Type B pancreatic cell (in vitro differentiated cells): ENCODE results near the gene ACTMAP. TPM values are rescaled to one million over a fixed set of nuclear protein-coding genes. Genes with fewer than 3 reads are reported as not detected.

Source experiments
- DNase-seq: peaks from one replicate; pipeline ENCODE4 v3.0.0; 2021; ENCODE audit warnings: mixed read lengths; ENCODE audit not compliant: unreplicated experiment; ENCODE audit errors: extremely low spot score
- H3K27ac Mint-ChIP-seq: 2 replicates; pipeline ENCODE4 v1.8.0; 2021; ENCODE audit warnings: mild to moderate bottlenecking, mixed read lengths
- H3K27me3 Mint-ChIP-seq: 2 replicates; pipeline ENCODE4 v1.8.0; 2021; ENCODE audit warnings: mixed read lengths
- H3K36me3 Mint-ChIP-seq: 2 replicates; pipeline ENCODE4 v1.8.0; 2021; ENCODE audit warnings: mixed read lengths
- H3K4me1 Mint-ChIP-seq: one replicate; pipeline ENCODE4 v1.8.0; 2021; ENCODE audit warnings: mixed read lengths; ENCODE audit not compliant: unreplicated experiment
- H3K4me3 Mint-ChIP-seq: 2 replicates; pipeline ENCODE4 v1.8.0; 2021; ENCODE audit warnings: mild to moderate bottlenecking, mixed read lengths
- H3K9me3 Mint-ChIP-seq: 2 replicates; pipeline ENCODE4 v1.8.0; 2021; ENCODE audit warnings: mixed read lengths
- CTCF ChIP-seq: fragments of 200-600 bp; sonication (generic); conservative IDR thresholded peaks from 2 replicates; pipeline ENCODE4 v1.5.0; 2021; ENCODE audit warnings: antibody characterized with exemption, mild to moderate bottlenecking
- total RNA-seq: library from RNA; stranded (reverse); gene quantifications from 2 replicates; pipeline ENCODE4 v1.2.1, GENCODE V29; 2021; ENCODE audit warnings: low replicate concordance

ACTMAP gene
- total RNA-seq, 1 donor from 2014 or later, result 16.0 TPM

GRCh38 chr19:40752257-40752781, 2.0 kb upstream of the ACTMAP start:
- H3K9me3 Mint-ChIP-seq, result no peaks in the 10 kb centered on the region
- H3K27me3 Mint-ChIP-seq, result no peaks in the 10 kb centered on the region
- peak overlapping the region; percentile 97 for H3K4me3 Mint-ChIP-seq
- peak overlapping the region; percentile 98 for H3K27ac Mint-ChIP-seq
- no peak for TF ChIP-seq CTCF
- H3K4me1 Mint-ChIP-seq, result peaks cover 34% of the 10 kb centered on the region
- H3K36me3 Mint-ChIP-seq, result peaks cover 20% of the 10 kb centered on the region
- no peak for DNase-seq

DNA sequence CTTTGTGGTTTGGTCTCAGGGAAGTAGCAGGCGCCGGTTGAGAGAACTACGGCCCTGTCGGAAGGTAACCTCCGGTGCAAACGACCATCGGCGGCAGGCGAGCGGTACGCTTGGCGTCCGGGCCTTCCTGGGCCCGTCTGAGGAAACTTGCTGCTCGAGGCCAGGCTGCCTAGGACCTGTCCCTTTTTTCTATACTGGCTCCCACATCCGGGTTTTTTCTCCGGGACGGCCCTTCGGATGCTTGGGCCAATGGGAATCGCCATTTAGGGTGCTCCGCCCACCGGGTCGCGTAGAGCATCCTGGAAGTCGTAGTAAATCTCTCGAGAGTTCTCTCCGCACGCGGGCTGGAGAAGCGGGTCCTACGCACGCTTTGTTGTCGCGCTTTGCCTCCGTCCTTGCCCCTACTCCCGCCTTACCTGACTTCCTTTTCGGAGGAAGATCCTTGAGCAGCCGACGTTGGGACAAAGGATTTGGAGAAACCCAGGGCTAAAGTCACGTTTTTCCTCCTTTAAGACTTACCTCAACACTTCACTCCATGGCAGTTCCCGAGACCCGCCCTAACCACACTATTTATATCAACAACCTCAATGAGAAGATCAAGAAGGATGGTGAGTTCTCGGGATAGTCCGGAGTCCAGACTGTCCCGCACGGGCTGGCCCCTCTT, 729 bp upstream of the ACTMAP start, which contains the start of gene SNRPA:
SNRPA (plus strand) TSS at position 330 of the 664 bp plus-strand sequence; CDS start at position 536, 206 bp downstream.
- H3K27ac Mint-ChIP-seq, result peak within 1 kb of the TSS; percentile 98
- H3K9me3 Mint-ChIP-seq, result no peaks in the 10 kb centered on the region
- no peaks in the 10 kb centered on the region for H3K27me3 Mint-ChIP-seq
- peak; percentile 96 for DNase-seq
- no peak for TF ChIP-seq CTCF
- H3K4me1 Mint-ChIP-seq, result peaks cover 34% of the 10 kb centered on the region
- H3K36me3 Mint-ChIP-seq, result peaks cover 13% of the 10 kb centered on the region
- peak within 1 kb of the TSS; percentile 97 for H3K4me3 Mint-ChIP-seq

DNA sequence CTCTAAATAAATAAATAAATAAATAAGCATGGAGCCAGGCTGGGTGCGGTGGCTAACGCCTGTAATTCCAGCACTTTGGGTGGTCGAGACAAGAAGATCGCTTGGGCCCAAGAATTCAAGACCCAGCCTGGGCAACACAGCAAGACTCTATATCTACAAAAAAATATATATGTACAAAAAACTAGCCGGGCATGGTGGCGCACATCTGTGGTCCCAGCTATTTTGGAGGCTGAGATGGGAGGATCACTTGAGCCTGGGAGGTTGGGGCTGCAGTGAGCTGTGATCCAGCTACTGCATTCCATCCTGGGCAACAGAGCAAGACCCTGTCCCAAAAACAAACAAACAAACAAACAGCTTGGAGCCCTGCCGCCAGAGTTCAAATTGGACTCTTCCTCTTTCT, 2.7 kb downstream of the ACTMAP start:
- no peak for TF ChIP-seq CTCF
- Mint-ChIP-seq H3K27ac (peak overlapping the region; percentile 55), H3K4me1 (peaks cover 22% of the 10 kb centered on the region), H3K36me3 (peaks cover 1% of the 10 kb centered on the region), H3K27me3 (no peaks in the 10 kb centered on the region), H3K9me3 (no peaks in the 10 kb centered on the region), H3K4me3 (no peak overlapping the region)
- DNase-seq, result no peak

GRCh38 chr19:40745402-40745780, 4.9 kb downstream of the ACTMAP start:
- Mint-ChIP-seq H3K27ac (peak overlapping the region; percentile 53), H3K36me3 (no peaks in the 10 kb centered on the region), H3K27me3 (no peaks in the 10 kb centered on the region), H3K4me1 (peaks cover 21% of the 10 kb centered on the region), H3K4me3 (no peak overlapping the region), H3K9me3 (no peaks in the 10 kb centered on the region)
- TF ChIP-seq CTCF, result no peak
- no peak for DNase-seq

DNA sequence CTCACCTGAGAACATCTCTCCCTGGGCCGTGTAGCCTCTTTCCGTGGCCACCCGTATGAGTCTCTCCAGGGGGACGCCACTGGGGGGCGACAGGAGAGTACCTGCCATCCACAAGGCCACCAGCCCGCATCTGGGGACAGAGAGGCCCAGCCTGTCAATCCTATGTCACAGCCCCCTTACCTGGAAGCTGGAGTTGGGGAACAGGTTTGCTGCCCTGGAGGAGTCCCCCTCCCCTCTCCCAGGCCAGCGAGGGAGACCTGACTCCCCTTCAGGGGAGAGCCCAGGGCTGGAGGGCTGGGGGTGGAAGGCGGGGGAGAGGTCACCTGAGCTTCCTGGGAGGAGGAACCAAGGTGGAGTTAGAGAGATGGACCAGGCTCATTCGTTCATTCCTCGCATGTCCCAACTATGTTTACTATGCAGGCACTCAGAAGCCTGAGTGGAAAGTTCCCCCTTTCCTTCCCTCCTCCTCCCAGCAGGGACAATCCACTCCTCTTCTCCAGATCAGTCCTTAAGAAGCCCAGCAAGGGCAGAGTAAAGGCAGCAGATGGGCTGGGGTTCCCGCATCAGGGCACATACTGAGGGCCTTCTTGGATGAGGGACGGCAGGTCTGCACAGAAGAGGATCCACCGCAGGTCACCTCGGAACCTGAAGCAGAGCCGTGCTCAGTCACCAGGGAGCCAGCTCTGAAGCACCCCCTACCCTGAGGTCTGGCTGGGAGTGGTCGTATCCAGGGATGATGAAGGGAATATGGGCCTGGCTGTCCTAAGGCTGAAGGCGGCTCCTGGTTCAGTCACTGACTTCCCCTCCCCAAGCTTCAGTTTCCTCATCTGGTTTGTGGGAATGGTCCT, 5.5 kb downstream of the ACTMAP start:
- Mint-ChIP-seq H3K4me3 (no peak overlapping the region), H3K27ac (peak overlapping the region; percentile 53), H3K36me3 (no peaks in the 10 kb centered on the region), H3K27me3 (no peaks in the 10 kb centered on the region), H3K4me1 (peaks cover 15% of the 10 kb centered on the region), H3K9me3 (no peaks in the 10 kb centered on the region)
- DNase-seq, result no peak
- peak; percentile 30 for TF ChIP-seq CTCF
